Activated CD8-positive, alpha-beta memory T cell treated with anti-CD3 and anti-CD28 coated beads for 24 hours (primary cell): ENCODE data around the gene BTBD9.

Experiments
- DNase-seq: peaks from one replicate; pipeline ENCODE4 v3.0.0-alpha.2; 2020

Gene BTBD9

DNA sequence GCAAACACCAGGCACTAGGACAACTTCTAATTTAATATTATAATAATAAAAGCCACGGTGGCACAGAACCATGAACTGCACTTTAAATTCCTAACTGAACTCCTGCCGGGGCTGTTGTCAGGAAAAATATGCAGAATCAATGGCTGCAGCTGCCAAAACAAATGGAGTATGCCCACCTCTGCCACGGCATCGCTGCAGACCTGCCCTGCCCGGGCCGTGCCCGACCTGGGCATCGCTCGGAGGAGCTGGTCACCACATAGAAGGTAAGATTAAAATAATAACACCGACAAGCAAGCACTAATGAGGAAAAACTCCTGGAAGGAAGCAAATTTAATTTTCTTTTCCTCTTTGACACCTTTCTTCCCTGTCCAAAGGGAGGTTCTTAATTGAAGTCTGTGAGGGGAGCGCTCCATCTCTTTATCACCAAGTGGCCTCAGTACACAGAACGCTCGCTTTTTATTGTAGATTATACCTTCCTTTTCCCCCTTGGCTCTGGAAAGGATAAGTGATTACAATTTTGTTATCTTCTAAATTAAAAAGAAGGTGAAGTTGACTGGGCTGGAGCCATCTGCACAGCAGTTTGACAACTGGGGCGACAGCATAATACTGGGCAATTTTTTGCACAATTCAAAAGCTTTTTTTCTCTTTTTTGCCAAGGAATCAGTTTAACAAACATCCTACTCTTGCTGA, 468.9 kb downstream of the BTBD9 start:
- no peak for DNase-seq

- DNase-seq, result no peak
These were observed 469.7 kb downstream of the BTBD9 start for GRCh38 chr6:38169977-38170526.

- DNase-seq, result no peak
These were observed 470.3 kb downstream of the BTBD9 start for GRCh38 chr6:38169221-38169976.

DNA sequence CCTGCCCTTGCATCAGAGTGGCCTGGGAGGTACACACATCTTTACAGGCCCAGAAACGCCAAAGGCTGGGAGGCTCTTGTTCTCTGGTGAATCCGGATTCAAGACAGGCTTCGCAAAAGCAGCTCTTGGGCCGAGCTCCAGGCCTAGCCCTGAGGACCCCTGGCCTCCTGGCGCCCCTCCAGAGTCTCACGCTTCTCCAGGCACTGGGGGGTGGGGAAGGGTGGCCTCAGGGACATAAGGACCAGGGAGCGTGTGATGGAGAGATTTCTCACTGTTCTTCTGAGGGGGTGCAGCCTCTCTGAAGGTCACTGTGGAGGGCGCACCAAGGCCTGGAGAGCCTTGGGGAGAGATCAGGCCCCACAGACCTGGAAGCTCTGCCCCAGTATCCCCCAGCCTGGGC, 471.0 kb downstream of the BTBD9 start:
- no peak for DNase-seq

- DNase-seq, result no peak
These were observed 471.6 kb downstream of the BTBD9 start for GRCh38 chr6:38168126-38168525.

- no peak for DNase-seq
These were observed 472.1 kb downstream of the BTBD9 start for GRCh38 chr6:38167598-38167997.

- DNase-seq, result no peak
These were observed 473.1 kb downstream of the BTBD9 start for GRCh38 chr6:38166411-38167240.

DNA sequence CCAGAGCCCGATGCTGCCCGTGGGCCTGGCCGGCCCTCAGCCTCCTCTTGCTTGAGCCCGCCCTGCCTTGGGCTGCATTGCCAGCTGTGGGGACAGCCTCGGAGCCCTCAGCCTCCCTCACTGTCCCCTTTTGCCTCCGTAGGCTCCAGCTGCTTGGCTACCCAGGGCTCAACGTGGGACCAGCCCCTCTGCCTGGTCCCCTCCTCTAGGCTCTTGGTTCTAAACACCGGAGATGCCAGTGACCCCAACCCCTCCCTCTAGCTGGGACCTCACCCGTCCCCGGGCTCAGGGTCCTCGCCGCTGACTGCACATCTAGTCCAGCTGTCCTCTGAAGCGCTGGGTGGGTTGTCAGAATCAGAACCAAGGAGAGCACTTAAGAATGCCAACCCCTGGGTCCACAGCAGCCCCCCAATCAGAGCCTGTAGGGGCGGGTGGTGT, 475.0 kb downstream of the BTBD9 start:
- DNase-seq, result no peak

DNA sequence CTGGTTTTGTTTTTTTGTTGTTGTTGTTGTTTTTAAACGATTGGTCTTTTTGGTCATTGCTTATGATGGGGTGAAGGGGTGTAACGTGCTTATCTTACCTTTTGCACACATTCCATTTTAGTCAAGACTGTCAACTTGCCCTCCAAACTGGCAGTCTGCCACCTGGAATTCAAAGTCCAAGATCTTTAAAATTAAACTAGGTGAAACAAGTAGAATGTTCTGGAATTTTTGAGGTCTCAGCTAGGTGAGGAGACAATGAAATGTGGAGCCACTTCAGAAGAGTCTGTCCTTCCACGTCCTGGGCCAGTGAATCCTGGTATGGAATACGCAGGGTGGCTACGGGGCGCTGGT, 475.6 kb downstream of the BTBD9 start:
- DNase-seq, result no peak

DNA sequence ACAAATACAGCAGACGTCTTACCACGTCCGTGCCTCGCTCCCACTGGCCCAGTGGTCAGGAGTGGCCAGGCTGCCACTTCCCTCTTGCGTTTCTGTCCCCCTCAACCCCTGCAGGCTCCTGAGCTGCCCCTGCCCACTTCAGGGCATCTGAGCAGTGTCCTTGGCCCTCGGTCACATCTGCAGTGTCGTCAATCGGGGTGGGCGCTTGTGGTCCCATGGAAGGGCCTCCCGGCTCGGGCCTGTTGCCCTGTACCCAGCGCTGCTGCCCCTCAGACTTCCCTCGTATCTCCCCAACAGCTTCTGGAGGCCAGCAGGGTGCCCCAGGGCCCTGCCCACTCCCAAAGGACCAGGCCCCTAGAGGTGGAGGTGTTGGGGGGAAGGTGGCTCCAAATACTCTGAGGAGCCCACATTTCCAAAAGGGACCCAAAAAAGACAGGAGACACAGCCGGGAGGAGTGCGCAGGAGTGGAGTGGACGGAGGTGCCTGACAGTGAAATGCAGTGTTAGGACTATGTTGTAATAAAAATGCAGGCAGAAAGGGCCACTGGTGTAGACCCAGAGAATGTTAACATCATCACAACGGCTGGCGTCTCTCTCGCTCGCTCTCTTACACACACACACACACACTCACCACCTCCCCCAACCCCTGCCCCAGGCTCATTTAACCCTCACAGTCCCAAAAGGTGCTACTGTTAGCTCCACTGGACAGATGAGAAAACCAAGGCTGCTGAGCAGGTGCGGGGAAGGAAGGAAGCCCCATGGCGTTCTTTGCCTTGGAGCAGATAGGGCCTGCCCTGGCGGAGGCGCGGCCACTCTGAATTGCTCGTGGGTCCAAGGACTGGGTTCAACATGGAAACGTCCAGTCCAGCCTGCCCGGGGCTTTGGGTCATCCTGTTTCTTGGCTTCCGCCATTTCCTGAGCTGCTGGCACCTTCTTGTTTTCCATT, 476.3 kb downstream of the BTBD9 start:
- no peak for DNase-seq

GRCh38 chr6:38162493-38163185, 477.1 kb downstream of the BTBD9 start:
- no peak for DNase-seq

- DNase-seq, result no peak
These were observed 477.8 kb downstream of the BTBD9 start for GRCh38 chr6:38161754-38162492.

- no peak for DNase-seq
These were observed 478.4 kb downstream of the BTBD9 start for GRCh38 chr6:38161331-38161730.

- DNase-seq, result no peak
These were observed 478.9 kb downstream of the BTBD9 start for GRCh38 chr6:38160831-38161230.

GRCh38 chr6:38159596-38159995, 480.1 kb downstream of the BTBD9 start:
- no peak for DNase-seq

- DNase-seq, result no peak
These were observed 480.9 kb downstream of the BTBD9 start for GRCh38 chr6:38158762-38159350.

GRCh38 chr6:38157905-38158304, 481.8 kb downstream of the BTBD9 start:
- no peak for DNase-seq

- DNase-seq, result no peak
These were observed 482.7 kb downstream of the BTBD9 start for GRCh38 chr6:38156818-38157565.

DNA sequence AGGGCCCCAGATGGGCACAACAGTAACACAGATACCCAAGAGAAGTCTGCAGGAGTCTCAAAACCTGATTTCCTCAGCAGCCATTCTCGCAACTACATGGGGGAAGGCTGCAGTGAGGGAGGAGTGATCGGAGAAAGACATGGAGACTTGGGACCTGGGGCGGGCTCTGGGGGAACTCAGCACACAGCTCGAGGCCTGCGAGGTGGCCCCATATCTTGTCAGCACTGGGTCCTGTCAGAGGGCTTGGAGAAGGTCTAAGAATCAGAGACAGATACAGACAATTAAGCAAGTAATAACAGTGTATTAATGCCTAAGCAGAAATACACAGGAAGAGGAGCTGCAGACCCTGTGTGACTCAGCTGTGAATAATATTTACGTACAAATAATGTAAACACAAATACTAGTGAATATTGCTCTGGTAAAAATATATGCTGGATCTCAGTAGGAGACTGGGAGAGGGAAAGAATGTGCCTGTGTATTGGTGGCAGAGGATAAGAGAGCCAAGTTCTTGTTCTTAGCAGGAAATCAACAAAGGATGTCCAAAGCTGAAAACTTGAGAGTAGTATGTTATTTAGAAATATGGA, 484.0 kb downstream of the BTBD9 start:
- no peak for DNase-seq
